Activated naive CD4-positive, alpha-beta T cell treated with anti-CD3 and anti-CD28 coated beads, Interleukin-2, amount 50 U/mL, for 72 hours (primary cell): ENCODE results near the gene OR2S2. TPM values are rescaled to one million over a fixed set of nuclear protein-coding genes. Genes with fewer than 3 reads are reported as not detected.

ENCODE experiments used
- ATAC-seq, 2 donors: fragments of 150-1000 bp; cut with Tn5 transposase; 2 replicates each; pipeline ENCODE4 v1.10.0; 2021; ENCODE audit warnings: mild to moderate bottlenecking in 2 of 2, moderate library complexity in 2 of 2
- DNase-seq, 2 donors: peaks; one replicate each; pipeline ENCODE4 v3.0.0; 2021 to 2022; ENCODE audit warnings: low spot score in 2 of 2
- H3K27ac Mint-ChIP-seq, 2 donors: one replicate each; pipeline ENCODE4 v1.8.0; 2022; ENCODE audit warnings: mild to moderate bottlenecking in 2 of 2, mixed read lengths in 2 of 2
- H3K36me3 Mint-ChIP-seq, 2 donors: one replicate each; pipeline ENCODE4 v1.8.0; 2022; ENCODE audit warnings: mixed read lengths in 2 of 2
- H3K9me3 Mint-ChIP-seq, 2 donors: one replicate each; pipeline ENCODE4 v1.8.0; 2022; ENCODE audit warnings: mixed read lengths in 2 of 2
- total RNA-seq, 2 donors: library from RNA; stranded (reverse); gene quantifications; one replicate each; pipeline ENCODE4 v1.2.3, GENCODE V29; 2022

OR2S2 gene
- total RNA-seq, 2 donors from 2014 or later, result not detected

GRCh38 chr9:35974800-35975199 lies 16.8 kb upstream of the OR2S2 start:
- peaks cover 13 to 21% of the 10 kb centered on the region in 2 donors for H3K9me3 Mint-ChIP-seq

GRCh38 chr9:35972093-35972492 lies 14.1 kb upstream of the OR2S2 start:
- Mint-ChIP-seq H3K27ac (no peak overlapping the region), H3K9me3 (peaks cover 13 to 21% of the 10 kb centered on the region in 2 donors), H3K36me3 (peaks cover 15 to 18% of the 10 kb centered on the region in 2 donors)
- ATAC-seq, result peak; percentile 26 to 51
- DNase-seq, result peak in 1 of 2 donors; percentile 12

More at GRCh38 chr9:35974800-35975199, 16.8 kb upstream of the OR2S2 start:
- H3K36me3 Mint-ChIP-seq, result peaks cover 15 to 18% of the 10 kb centered on the region in 2 donors
- H3K27ac Mint-ChIP-seq, result no peak overlapping the region
- no peak for DNase-seq
- no peak for ATAC-seq

- Mint-ChIP-seq H3K36me3 (no peaks in the 10 kb centered on the region), H3K9me3 (no peaks in the 10 kb centered on the region), H3K27ac (no peak overlapping the region)
- DNase-seq, result no peak
- ATAC-seq, result no peak
Measured at GRCh38 chr9:35967042-35967441, 9.1 kb upstream of the OR2S2 start.

- no peaks in the 10 kb centered on the region for H3K9me3 Mint-ChIP-seq
- DNase-seq (no peak), ATAC-seq (no peak)
- H3K36me3 Mint-ChIP-seq, result no peaks in the 10 kb centered on the region
- no peak overlapping the region for H3K27ac Mint-ChIP-seq
Measured at GRCh38 chr9:35966433-35966832, 8.5 kb upstream of the OR2S2 start.

DNA sequence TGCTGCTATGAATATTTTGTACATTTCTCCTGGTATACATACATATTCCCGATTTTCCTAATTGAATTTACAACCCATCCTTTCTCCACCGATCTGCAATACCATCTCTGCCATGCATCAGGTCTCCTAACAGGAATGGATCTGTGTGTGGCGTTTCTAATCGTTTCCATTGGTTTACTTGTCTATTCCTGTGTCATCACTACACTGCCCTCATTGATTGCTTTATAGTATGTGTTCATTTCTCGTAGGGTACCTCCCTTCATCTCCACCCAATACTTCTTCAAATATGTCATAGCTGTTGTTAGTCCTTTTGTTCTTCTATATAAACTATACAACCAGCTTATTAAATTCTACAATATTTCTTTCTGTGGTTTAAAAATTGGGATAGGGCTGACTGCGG lies 7.1 kb upstream of the OR2S2 start:
- H3K9me3 Mint-ChIP-seq, result no peaks in the 10 kb centered on the region
- DNase-seq, result no peak

GRCh38 chr9:35962126-35962906 lies 4.4 kb upstream of the OR2S2 start:
- Mint-ChIP-seq H3K27ac (no peak overlapping the region), H3K36me3 (no peaks in the 10 kb centered on the region), H3K9me3 (no peaks in the 10 kb centered on the region)
- DNase-seq (no peak), ATAC-seq (no peak)

More for the DNA sequence above, 7.1 kb upstream of the OR2S2 start:
- Mint-ChIP-seq H3K36me3 (no peaks in the 10 kb centered on the region), H3K27ac (no peak overlapping the region)
- ATAC-seq, result no peak

GRCh38 chr9:35960039-35960655 lies 2.2 kb upstream of the OR2S2 start:
- ATAC-seq (no peak), DNase-seq (no peak)
- Mint-ChIP-seq H3K27ac (no peak overlapping the region), H3K36me3 (no peaks in the 10 kb centered on the region), H3K9me3 (no peaks in the 10 kb centered on the region)

DNA sequence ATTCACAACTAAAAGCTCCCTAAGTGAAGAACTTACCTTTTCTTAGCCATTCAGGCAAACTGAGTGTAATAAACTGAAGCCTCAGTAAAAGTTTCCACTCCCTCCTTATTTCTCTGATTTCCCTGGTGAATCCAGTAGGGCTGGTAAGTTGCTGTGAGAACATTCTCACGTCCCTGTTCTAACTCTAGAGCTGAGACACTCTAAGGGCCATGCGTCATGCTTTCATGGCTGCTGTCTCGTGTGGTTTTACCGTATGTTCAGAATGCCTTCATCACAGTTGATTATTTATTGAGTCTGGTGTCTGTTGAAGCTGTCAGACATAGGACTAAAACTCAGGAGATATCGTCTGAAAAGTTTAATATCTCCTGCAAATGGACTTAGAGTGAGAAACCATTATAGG lies 1.3 kb downstream of the OR2S2 start:
- DNase-seq (no peak), ATAC-seq (no peak)
- Mint-ChIP-seq H3K36me3 (no peaks in the 10 kb centered on the region), H3K9me3 (no peaks in the 10 kb centered on the region), H3K27ac (no peak overlapping the region)

DNA sequence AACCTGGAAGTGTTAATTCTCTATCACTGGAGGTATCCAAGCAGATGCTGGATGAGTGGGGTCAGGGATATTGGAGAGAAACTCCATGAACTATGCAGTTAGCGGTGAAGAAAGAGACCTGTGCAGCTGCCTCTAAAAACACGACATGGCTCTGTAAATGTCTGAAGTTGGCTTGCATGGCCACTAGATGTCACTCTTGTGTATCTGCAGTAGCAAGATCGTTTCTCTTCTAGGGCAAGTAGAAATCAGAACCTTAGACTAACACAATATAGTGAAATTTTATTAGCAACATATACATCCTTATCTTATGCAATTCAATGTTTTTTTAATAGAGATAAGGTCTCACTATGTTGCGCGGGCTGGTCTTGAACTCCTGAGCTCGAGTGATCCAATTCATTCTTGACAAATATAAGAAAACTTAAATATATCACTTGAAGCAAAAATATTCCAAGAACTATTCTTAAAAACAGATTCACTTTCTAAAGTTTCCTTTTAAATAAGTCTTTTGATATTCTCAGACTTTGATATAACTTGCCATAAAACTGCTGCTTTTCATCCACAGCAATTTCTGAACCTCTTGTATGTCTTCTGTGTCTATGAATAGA lies 2.9 kb downstream of the OR2S2 start:
- ATAC-seq (peak; percentile 72 to 79), DNase-seq (peak in 1 of 2 donors; percentile 46)
- no peaks in the 10 kb centered on the region for H3K9me3 Mint-ChIP-seq
- no peaks in the 10 kb centered on the region for H3K36me3 Mint-ChIP-seq
- no peak overlapping the region for H3K27ac Mint-ChIP-seq

DNA sequence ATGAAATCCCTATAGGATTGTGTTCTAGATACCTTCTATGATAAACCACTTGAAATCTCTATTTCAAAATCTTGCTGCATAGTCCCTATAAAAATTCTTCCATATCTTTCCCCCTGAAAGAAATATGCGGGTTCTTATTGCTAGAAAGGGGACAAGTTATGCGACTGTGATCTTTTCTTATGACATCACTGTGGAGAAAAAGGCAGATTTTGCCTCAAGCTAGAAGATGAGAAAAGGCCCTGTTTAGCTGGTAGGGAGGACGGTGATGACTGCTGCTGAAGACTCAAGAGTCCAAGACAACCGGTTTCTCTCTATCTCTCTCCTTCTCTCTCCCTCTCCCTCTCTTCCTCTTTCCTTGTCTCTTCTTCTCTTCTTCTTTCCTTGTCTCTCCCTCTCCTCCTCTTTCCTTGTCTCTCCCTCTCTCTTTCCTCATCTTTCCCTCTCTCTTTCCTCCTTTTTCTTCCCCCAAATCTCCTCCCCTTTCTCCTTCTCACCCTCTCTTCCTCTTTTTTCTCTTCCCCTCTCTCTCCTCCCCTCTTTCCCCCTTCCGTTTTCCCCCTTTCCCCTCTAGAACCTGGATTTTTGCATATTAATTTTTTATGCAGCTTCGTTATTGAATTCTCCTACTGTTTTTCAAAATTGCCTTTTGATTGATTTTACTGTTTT lies 5.3 kb downstream of the OR2S2 start:
- Mint-ChIP-seq H3K36me3 (no peaks in the 10 kb centered on the region), H3K27ac (no peak overlapping the region), H3K9me3 (no peaks in the 10 kb centered on the region)
- DNase-seq (no peak), ATAC-seq (no peak)

DNA sequence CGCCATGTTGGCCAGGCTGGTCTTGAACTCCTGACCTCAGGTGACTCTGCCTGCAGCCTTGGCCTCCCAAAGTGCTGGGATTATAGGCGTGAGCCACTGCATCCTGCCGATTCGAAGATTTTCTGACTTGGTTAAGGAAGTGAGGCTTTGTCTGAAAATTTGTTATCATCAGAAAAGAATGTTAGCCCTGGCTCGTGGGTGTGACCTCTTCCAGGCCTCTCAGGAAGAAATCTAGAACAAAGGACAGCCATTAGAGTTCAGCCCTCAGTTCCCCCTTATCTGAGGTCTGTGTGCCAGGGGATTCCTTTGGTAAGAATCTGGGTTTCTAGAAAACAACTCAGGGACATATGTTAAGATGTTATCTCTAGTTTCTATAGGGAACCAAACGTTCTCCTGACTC lies 6.2 kb downstream of the OR2S2 start:
- DNase-seq, result no peak
- no peaks in the 10 kb centered on the region for H3K36me3 Mint-ChIP-seq
- no peak overlapping the region for H3K27ac Mint-ChIP-seq
- no peak for ATAC-seq
- H3K9me3 Mint-ChIP-seq, result no peaks in the 10 kb centered on the region

GRCh38 chr9:35948901-35949318 lies 9.0 kb downstream of the OR2S2 start:
- DNase-seq, result no peak
- H3K36me3 Mint-ChIP-seq, result no peaks in the 10 kb centered on the region
- H3K27ac Mint-ChIP-seq, result no peak overlapping the region
- ATAC-seq, result no peak
- no peaks in the 10 kb centered on the region for H3K9me3 Mint-ChIP-seq

- DNase-seq, result no peak
- no peak for ATAC-seq
- H3K27ac Mint-ChIP-seq, result no peak overlapping the region
- H3K9me3 Mint-ChIP-seq, result no peaks in the 10 kb centered on the region
- H3K36me3 Mint-ChIP-seq, result no peaks in the 10 kb centered on the region
Measured at GRCh38 chr9:35948451-35948850, 9.5 kb downstream of the OR2S2 start.

- no peaks in the 10 kb centered on the region for H3K36me3 Mint-ChIP-seq
- no peak overlapping the region for H3K27ac Mint-ChIP-seq
- no peaks in the 10 kb centered on the region for H3K9me3 Mint-ChIP-seq
- ATAC-seq (peak; percentile 68 to 82), DNase-seq (peak in 1 of 2 donors; percentile 76)
Measured at GRCh38 chr9:35945341-35946018, 12.5 kb downstream of the OR2S2 start.

GRCh38 chr9:35944841-35945240 lies 13.1 kb downstream of the OR2S2 start:
- no peak overlapping the region for H3K27ac Mint-ChIP-seq
- ATAC-seq (no peak), DNase-seq (no peak)
- H3K9me3 Mint-ChIP-seq, result no peaks in the 10 kb centered on the region
- H3K36me3 Mint-ChIP-seq, result no peaks in the 10 kb centered on the region

DNA sequence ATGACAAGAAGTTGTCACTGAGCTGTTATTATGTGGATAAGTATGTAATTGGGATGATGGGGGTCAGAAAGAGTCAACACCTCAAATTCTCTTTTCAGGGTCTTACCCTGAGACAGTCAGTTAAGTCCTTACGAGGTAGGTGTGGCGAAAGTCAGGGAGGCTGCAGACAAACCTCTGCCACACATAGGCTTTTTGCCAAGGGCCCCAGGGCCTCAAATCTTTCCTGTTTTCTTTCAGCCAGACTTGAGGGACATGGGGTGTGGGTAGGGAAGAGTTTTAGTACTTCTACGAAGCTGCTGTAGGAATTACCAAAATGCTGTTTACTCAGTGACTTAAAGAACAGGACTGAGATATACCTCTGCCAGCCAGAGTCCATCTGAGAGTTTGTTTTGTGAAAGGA lies 13.8 kb downstream of the OR2S2 start:
- Mint-ChIP-seq H3K36me3 (no peaks in the 10 kb centered on the region), H3K27ac (no peak overlapping the region), H3K9me3 (no peaks in the 10 kb centered on the region)
- ATAC-seq (no peak), DNase-seq (no peak)

GRCh38 chr9:35942286-35942685 lies 15.7 kb downstream of the OR2S2 start:
- no peak for DNase-seq
- peaks cover 2 to 3% of the 10 kb centered on the region in 2 donors for H3K9me3 Mint-ChIP-seq
- no peak for ATAC-seq

More at GRCh38 chr9:35942286-35942685, 15.7 kb downstream of the OR2S2 start:
- Mint-ChIP-seq H3K36me3 (peaks cover 0 to 12% of the 10 kb centered on the region in 2 donors), H3K27ac (no peak overlapping the region)
